Activated CD4-positive, alpha-beta T cell treated with anti-CD3 and anti-CD28 coated beads, Interleukin-2, amount 50 U/mL, for 1 hour (primary cell): ENCODE results near the gene LRRC56.

ENCODE experiments used
- DNase-seq: peaks from one replicate; pipeline ENCODE4 v3.0.0-alpha.2; 2020

Gene LRRC56

GRCh38 chr11:576811-577610, 39.7 kb downstream of the LRRC56 start:
- DNase-seq, result no peak

GRCh38 chr11:577611-577894, 40.2 kb downstream of the LRRC56 start:
- DNase-seq, result no peak

DNA sequence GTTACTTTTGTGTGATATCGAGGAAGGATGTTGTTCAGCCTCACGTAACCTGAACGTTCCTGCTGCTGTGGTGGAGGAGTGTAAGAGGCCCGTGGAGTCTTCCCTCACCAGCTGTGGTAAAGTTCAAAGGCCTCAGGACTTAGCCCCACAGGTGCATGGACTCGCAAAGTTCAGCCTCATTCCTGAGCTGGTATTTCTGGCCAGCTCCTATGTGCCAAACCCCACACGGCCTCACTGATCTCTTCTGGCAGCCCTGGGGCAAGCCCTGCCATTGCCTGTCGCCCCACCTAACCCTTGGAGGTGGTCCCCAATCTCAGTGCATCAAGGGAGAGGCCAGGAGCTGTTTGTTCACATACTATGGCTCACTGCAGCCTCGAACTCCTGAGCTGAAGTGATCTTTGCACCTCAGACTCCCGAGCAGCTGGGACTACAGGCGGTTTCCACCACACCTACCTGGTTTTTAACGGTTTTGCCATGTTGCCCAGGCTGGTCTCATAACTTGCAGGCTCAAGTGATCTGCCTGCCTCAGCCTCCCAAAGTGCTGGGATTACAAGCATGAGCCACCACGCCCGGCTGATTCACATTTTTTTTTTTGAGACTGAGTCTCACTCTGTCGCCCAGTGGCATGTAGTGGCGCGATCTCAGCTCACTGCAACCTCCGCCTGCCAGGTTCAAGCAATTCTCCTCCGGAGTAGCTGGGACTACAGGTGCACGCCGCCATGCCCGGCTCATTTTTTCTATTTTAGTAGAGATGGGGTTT, 41.1 kb downstream of the LRRC56 start:
- DNase-seq, result no peak

GRCh38 chr11:579830-580601, 42.7 kb downstream of the LRRC56 start:
- no peak for DNase-seq

DNA sequence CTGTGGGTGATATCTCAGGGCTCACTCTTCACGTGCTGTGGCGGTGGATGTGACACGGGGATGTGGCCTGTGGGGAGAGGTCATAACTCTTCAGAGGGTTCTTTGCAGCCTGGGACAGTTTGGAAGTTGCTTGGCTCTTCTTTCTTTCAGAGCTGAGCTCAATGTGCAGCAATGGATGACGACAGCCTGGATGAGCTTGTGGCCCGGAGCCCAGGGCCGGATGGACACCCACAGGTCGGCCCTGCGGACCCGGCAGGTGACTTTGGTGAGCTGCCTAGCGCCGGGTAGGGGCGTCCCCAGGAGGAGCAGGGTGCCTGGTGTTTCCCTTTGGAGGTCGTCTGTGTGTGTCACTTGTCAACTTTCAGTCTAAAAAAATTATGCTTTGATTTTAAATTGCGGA, 44.0 kb downstream of the LRRC56 start:
- DNase-seq, result no peak

DNA sequence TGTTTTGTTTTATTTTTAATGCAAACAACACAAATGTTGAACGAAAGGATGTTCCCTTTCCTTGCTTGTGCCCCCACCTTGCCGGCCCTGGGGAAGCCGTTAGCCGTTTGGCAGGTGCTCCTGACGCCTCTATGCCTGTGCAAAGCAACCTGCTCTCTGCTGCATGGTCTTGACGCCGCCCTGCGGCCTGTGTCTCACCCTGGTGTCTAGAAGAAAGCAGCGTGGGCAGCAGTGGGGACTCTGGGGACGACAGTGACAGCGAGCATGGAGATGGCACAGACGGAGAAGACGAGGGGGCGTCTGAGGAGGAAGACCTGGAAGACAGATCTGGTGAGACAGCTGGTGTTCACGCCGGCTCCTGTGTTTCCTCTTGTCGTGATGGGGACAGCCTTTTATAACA, 44.4 kb downstream of the LRRC56 start:
- no peak for DNase-seq

DNA sequence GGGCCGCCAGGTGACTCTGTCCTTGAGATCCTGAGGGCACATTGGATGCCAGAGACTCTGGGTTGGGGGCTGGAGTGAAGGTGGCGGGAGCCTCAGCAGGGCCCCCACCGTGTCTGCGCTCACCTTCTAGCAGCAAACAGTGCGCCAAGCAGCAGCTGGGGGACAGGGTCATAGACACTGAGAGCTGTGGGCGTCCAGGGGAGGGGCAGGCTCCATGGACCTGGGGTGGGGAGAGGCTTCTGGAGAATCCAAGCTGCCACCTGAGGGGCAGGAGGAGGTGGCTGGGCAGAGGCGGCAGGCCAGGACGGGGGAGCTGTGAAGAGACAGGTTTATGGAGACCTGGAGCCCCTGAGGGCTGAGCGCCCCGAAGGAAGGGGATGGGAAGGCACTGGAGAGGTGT, 47.0 kb downstream of the LRRC56 start:
- no peak for DNase-seq

GRCh38 chr11:586376-587316, 49.3 kb downstream of the LRRC56 start:
- DNase-seq, result no peak

DNA sequence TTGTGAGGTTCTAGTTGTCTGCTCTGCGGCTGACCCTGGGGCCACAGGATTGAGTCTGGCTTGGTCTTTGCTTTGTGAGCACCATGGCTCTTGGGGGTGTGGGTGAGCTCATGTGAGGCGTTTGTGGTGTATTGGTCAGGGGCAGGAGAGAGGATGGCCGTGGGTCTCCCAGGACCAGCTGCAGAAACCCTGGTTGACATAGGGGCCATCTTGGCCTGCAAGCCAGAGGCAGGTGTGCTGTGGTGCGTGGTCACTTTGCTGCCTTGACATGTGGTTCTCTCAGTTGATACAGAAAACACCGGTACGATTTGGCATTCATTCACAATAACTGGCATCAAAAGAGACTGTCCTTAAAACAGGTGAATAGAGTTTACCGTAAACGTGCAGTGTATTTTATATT, 50.2 kb downstream of the LRRC56 start:
- no peak for DNase-seq

DNA sequence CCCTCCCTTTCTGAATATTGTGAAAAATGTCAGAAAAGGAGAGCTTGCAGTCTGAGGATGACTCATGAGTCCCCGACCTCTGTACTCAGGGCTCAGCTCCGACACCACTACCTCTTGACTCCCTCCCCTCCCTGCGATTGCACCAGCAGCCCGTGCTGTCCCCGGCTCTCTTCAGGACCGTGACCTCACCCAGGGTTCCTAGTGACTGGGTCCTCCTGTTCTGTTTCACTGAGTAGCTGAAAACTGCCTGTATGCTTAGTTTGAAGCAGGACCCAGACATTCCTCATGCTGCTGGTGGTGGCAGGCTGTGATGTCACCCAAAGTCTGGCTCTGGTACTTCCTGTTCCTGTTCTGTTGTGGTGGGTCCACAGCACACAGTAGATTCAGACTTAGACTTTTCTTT, 50.7 kb downstream of the LRRC56 start:
- DNase-seq, result peak; percentile 70

DNA sequence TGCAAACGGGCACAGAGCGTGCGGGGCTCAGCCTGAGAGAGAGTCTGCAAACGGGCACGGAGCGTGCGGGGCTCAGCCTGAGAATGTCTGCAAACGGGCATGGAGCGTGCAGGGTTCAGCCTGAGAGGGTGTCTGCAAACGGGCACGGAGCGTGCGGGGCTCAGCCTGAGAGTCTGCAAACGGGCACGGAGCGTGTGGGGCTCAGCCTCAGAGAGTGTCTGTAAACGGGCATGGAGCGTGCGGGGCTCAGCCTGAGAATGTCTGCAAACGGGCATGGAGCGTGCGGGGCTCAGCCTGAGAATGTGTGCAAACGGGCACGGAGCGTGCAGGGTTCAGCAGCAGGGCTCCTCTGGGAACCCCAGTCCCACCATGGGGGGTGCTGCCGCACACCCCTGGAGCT, 52.5 kb downstream of the LRRC56 start:
- DNase-seq, result no peak

GRCh38 chr11:590997-591396, 53.7 kb downstream of the LRRC56 start:
- DNase-seq, result no peak

DNA sequence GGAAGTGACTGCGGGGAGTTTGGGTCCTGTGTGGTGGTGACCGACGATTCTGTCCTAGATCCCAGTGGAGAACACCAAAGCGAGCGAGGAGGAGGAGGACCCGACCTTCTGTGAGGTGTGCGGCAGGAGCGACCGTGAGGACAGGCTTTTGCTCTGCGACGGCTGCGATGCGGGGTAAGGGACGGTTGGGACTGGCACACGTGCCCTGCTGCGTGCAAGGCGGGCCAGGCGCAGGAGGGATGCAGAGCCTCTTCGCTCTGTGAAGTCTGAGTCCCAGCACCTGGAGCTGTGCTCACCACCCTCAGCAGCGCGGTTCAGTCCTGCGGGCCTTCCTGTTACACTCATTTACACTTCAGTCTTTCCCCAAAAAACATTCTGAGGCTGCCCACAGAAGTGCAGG, 55.2 kb downstream of the LRRC56 start:
- DNase-seq, result no peak

DNA sequence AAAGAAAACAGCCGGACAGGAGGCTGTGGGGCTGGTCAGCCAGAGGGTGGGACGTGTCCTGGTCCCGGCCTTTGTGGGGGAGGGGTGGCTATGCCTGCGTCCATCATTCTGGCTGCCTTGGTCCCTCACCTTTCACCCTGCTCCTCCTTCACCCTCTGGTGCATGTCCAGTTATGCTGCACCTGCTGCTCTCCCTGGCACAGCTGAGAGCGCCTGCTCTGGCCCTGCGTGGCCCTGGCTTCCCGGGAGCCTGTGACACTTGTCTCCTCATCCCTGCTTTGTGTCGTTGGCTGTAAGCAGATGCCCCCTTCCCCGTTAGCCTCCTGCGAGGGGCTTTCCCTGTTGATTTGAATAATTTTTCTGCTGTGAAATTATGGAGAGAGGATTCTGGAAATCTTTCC, 55.6 kb downstream of the LRRC56 start:
- no peak for DNase-seq

DNA sequence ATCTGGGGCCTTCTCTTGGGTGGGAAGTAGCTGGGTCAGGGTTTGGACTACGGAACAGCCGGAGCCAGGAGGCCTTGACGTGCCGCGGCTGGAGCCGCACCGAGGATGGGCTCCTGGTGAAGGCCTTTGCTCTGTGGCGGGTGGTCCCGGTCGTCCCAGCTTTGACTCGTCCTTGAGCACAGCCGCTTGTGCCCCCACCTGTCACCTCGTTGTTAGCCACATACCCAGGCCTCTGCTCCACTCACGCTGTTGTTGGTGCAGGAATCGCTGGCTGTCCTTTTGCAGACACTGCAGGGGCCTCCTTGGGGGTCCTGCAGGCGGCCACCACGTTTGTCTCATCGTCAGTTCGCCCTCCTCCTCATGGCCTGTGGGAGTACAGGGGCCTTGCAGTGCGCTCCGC, 56.0 kb downstream of the LRRC56 start:
- DNase-seq, result no peak

GRCh38 chr11:595400-595799, 58.1 kb downstream of the LRRC56 start:
- DNase-seq, result no peak

DNA sequence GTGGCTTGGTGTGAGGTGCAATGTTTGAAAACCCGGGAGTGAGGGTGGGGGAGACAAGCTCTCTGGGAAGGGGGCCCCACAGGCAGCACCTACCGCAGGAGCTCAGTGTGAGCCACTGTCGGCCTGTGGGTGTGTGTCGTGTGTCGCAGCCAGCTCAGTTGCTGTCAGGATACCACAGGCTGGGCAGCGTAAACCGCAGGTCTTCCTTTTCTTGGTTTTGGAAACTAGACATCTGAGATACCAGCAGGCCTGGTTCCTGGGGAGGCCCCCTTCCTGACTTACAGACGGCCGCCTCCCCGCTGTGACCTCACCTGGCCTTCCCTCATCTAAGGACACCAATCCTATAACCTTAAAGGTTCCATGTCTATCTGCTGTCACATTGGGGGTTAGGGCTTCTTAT, 59.0 kb downstream of the LRRC56 start:
- no peak for DNase-seq

GRCh38 chr11:597166-597725, 59.9 kb downstream of the LRRC56 start:
- DNase-seq, result no peak

DNA sequence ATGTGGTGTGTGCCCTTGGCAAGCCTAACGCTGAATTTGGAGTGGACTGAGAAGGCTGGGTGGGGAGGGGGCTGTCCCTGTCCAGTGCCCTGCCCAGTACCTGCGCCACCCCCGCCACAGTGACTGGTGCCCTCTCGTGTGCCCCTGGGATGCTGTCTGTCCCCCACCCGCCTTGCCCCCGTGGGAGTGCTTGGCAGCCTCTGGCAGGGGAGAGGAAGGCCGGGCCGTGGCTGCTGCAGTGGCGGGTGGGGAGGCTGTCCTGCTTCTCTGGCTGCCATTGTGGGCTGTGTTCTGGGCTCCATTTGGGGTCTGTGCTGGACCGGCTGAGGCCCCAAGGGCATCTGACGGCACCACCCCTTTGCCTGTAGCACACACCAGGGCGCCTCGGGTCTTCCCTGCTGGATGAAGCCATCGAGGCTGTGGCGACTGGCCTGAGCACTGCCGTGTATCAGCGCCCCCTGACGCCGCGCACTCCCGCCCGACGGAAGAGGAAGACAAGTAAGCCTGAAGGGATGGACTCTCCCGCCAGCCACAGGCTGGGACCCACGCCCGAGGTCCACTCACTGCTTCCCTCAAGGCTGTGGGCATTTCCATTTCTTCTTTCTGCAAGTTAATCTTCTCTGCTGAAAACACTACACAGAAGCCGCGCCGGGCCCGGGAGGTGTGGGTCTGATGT, 60.8 kb downstream of the LRRC56 start:
- DNase-seq, result no peak

- no peak for DNase-seq
These were observed 64.4 kb downstream of the LRRC56 start for GRCh38 chr11:601573-602245.

DNA sequence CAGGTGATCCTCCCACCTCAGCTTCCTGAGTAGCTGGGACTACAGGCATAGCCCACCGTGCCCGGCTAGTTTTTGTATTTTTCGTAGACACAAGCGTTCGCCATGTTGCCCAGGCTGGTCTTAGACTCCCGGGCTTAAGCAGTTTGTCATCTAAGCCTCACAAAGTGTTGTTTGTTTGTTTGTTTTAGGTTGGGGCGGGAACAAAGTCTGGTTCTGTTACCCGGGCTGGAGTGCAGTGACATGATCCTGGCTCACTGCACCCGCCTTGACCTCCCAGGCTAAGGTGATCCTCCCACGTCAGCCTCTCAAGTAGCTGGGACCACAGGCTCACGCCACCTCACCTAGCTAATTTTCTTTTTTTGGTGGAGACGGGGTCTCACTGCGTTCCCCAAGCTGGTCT, 65.8 kb downstream of the LRRC56 start:
- DNase-seq, result no peak
